OCI-M2 (cell line): ENCODE measurements around the gene NLRC5.

Experiments
- DNase-seq: peaks from one replicate; lab custom pipeline; 2025; ENCODE audit not compliant: unreplicated experiment; lab: John Stamatoyannopoulos, UW

Gene NLRC5

DNA sequence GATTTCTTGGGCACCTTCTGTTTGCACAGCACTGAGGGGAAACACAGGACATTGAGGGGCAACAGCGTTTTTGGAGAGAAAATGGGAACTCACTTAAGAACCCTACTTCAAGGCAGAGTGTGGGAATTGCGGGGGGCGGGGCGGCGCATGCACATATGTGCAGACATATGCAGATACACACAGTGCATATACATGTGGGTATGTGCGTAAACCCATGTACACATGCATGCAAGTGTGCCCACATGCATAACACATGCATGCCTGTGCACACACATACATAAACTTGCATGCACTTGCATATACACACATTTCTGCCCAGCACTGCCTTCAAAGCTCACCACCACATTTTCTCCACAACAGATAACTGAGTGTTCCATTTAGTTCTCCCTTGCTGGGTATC lies 32.4 kb downstream of the NLRC5 start:
- DNase-seq = no peak

DNA sequence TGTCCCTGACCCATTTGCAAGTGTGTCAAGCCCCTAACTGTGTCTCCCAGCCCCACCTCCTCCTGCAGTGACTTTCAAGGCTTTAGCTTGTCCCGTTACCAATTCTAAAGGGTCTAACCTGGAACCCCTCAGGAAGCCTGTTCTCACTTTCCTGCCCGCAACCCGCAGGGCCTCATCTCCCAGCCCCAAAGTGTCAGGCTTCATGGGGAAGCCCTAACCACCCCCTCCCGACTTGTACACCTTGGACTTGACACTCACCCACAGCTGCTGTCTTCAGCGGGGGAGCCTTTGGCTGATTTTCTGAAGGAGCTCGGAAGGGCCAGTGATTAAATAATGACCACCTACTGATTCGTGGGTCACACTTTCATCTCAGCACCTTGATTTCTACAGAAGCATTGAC lies 33.1 kb downstream of the NLRC5 start:
- DNase-seq = no peak

DNA sequence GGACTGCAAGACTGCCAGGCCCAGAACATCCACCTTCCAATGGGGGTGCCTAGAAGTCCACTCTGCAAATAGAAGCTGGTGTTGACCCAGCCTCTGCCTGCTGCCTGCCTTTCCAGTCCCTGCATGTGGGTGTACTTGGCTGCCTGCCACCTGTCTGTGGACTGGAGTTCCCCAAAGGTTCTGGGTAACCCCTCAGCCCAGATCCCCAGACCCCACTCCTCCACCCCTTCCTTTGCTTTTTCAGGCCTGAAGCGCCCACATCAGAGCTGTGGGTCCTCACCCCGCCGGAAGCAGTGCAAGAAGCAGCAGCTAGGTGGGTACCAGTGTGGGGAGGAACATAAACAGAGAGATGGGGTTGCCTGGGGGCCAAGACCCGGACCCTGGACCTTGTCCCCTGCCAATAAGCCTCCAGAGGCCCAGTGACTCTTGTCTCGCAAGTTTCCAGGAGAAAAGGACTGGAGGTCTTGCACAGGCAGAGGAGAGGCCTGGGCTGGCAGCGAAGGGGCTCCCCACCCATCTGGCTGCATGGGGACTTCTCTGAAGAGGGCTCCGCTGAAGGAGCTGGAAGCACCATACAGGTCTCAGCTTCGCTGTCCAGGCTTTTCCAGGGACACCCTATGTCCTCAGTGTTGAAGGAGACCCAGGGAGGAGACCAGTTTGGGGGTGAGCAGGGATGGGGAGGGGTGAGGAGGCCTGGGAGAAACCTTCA lies 34.3 kb downstream of the NLRC5 start:
- DNase-seq = no peak

DNA sequence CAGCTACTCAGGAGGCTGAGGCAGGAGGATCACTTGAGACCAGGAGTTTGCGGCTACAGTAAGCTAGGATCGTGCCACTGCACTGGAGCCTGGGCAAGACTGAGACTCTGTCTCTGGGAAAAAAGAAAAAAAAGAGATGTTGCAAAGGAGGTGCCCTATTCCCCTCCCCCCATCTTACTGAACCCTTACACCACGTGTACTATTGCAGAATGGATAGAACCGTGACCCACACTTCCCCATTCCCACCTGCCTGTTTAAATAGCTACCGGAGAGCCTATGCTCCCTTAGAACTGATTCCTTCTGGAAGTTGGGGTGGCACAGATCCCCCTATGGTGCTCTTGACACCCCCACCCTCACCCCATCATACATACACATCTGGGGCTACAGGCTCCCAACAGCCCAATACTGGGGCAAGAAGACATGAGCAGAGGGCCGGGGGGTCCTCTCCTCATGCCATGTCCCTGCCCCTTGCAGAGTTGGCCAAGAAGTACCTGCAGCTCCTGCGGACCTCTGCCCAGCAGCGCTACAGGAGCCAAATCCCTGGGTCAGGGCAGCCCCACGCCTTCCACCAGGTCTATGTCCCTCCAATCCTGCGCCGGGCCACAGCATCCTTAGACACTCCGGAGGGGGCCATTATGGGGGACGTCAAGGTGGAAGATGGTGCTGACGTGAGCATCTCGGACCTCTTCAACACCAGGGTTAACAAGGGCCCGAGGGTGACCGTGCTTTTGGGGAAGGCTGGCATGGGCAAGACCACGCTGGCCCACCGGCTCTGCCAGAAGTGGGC lies 35.7 kb downstream of the NLRC5 start:
- no peak for DNase-seq

- DNase-seq = no peak
These were observed 36.8 kb downstream of the NLRC5 start for GRCh38 chr16:57025941-57026777.

- no peak for DNase-seq
These were observed 37.4 kb downstream of the NLRC5 start for GRCh38 chr16:57026778-57027062.

- no peak for DNase-seq
These were observed 37.7 kb downstream of the NLRC5 start for GRCh38 chr16:57027067-57027466.

DNA sequence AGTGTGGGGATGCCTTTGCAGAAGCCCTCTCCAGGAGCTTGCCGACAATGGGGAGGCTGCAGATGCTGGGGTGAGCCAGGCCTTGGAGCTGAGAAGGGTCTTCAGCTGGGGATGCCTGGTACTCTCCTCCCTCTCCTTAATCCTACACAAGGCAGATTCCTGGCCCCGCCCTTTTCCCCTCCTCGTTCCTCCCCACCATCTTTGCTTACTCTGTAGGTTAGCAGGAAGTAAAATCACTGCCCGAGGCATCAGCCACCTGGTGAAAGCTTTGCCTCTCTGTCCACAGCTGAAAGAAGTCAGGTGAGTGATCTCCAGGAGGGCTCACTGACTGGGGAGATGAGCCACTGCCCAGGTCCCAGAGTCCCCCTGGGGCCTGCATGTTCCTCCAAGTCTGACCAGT lies 38.7 kb downstream of the NLRC5 start:
- DNase-seq = no peak

DNA sequence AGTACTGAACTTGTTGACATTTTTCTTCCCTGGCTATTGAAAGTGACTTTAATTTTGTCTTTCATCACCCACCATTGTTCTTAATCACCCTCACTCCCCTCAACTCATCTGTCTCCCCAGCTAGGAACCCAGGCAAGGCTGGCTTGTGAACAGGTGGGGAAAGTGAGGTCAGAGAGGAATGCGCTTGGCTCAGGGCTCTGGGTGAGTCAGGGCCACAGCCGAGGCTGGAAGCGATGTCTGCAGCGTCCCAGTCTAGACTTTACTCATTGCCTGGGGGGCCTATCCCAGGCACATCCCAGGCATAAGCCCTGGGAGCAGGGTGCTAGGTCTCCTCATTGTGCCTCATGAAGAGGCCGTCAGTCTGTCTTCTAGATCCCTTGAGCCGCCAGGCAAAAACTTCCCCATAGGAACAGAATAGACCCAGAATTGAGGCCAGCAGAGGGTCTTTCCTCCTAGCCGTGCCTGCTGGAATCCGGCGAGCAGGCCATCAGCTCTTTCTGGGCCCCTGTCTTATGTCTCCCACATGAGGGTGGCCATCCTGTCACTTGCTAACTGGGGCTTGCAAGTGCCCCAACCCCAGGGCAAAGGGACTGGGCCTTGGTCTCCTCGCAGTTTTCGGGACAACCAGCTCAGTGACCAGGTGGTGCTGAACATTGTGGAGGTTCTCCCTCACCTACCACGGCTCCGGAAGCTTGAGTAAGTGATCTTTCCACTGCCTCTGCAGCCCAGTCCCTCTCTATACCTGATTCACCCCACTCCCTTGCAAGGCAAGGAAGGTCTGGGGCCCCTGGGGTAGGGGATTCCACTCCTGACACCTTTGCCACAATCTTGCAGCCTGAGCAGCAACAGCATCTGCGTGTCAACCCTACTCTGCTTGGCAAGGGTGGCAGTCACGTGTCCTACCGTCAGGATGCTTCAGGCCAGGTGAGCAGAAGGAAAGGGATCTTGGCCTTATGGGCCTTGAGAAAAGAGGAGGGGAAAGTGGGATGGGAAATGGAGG lies 40.1 kb downstream of the NLRC5 start:
- DNase-seq = no peak

GRCh38 chr16:57030346-57030902 lies 41.1 kb downstream of the NLRC5 start:
- DNase-seq = no peak

DNA sequence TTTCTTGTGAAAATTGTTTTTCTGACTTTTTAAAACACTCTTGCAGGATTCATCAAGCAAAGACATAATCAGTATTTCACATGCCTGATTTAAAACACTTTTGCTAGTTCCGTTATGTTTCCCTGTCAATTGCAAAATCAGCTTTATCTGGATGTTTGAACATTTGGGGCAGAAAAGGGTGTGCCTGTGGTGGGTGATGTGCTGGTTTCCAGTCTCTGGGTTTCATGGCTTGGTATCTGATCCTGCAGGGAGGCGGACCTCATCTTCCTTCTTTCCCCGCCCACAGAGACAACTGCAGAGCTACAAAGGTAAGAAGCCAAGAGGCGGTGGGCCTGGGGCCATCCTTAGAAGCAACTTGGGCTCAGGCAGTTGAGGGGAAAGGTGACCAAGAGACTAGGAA lies 41.8 kb downstream of the NLRC5 start:
- DNase-seq = no peak

- DNase-seq = no peak
These were observed 43.0 kb downstream of the NLRC5 start for GRCh38 chr16:57032346-57032745.

- no peak for DNase-seq
These were observed 43.6 kb downstream of the NLRC5 start for GRCh38 chr16:57032931-57033330.

- no peak for DNase-seq
These were observed 47.0 kb downstream of the NLRC5 start for GRCh38 chr16:57036315-57036714.

GRCh38 chr16:57036945-57037344 lies 47.6 kb downstream of the NLRC5 start:
- no peak for DNase-seq

DNA sequence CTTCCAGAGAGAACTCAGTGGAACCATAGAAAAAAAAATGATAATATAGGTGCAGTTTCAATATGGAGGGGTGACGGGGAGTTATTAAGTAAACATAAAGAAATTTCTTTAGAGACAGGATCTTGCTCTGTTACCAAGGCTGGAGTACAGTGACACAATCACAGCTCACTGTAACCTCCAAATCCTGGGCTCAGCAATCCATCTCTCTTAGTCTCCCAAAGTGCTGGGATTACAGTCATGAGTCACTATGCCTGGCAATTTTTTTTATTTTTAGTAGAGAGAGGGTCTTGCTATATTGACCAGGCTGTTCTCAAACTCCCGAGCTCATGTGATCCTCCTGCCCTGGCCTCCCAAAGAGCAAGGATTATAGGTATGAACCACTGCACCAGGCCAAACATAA lies 48.8 kb downstream of the NLRC5 start:
- no peak for DNase-seq

GRCh38 chr16:57039148-57039812 lies 49.9 kb downstream of the NLRC5 start:
- DNase-seq = no peak

DNA sequence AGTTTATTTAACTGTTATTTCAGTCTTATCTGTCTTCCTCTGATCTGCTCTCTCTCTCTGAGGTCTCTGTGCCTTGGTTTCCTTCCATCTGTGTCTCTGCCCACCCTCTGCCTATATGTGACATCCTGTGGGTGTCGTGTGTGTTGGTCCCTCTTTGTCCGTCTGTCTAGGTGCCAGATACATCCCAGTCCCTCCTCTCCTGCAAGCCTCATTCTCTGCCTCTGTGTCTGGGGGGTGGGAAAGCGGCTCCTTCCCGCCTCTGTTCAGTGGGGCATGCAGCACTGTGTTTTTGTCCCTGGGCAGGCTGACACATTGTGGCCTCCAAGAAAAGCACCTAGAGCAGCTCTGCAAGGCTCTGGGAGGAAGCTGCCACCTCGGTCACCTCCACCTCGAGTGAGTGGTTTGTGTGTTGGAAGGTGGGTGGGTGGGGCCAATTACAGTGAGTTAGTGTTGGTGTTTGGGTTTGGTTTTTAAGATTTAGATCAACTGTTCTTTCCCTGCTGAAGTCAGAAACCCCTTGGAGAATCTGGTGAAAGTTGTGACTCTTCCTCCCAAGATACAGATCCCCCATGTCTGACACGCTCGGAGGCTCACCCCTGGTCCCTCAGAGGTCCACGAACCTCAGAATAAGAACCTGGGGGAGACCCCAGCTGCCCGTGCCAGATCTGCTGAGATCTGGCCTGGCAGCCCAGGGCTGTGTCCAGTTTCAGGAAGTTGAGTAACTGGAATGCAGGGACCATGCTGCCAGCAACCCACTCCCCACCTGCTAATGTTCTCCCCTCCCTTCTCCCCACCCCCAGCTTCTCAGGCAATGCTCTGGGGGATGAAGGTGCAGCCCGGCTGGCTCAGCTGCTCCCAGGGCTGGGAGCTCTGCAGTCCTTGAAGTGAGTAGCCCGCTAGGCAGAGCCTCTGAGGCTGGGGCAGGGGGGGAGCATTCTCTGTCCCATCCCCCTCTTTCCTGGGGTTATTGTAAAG lies 52.1 kb downstream of the NLRC5 start:
- DNase-seq = no peak
